ENCODE measurements around the gene LARGE1.

GRCh38 chr22:33260498-33260897 is 659.8 kb downstream of the LARGE1 start:
- TF ChIP-seq ZNF274 (IDR thresholded peaks at IDR 0.05; ENCODE audit: borderline replicate concordance, low read depth, low read length) (no peak), TEAD2 (tag; IDR thresholded peaks at IDR 0.05) (no peak), CEBPB (tag; IDR thresholded peaks at IDR 0.05) (no peak), ZBTB7A (IDR thresholded peaks at IDR 0.05; ENCODE audit: borderline replicate concordance, control insufficient read depth, low read depth, low read length) (no peak), GTF2B (IDR thresholded peaks at IDR 0.05; ENCODE audit: extremely low read depth, insufficient read length) (no peak)

All from K562 (cell line).